HCT116 (cell line): Measurements from ENCODE around the gene RMND1. TPM values are rescaled to one million over a fixed set of nuclear protein-coding genes. Genes with fewer than 3 reads are reported as not detected.

Source experiments
- ATAC-seq: fragments of 200-7000 bp; cut with Tn5 transposase; 2 replicates; pipeline ENCODE4 v1.9.1; 2020; ENCODE audit warnings: mild to moderate bottlenecking, moderate library complexity
- BruUV-seq: library from RNA; stranded (reverse); fragments of 400-500 nt; replicated peaks from 2 replicates; lab custom pipeline; 2021; lab: Mats Ljungman, UMichigan
- CTCF ChIA-PET: fragments of 300-600 bp; sonication (Branson Sonifier 250); formaldehyde crosslinking; loops from one replicate; lab custom pipeline; 2021; ENCODE audit warnings: antibody characterized with exemption; lab: Charles Lee
- POLR2A ChIA-PET: fragments of 300-600, 350-600 bp; sonication (Branson Sonifier 250); formaldehyde crosslinking; loops from one replicate; lab custom pipeline; 2021; ENCODE audit warnings: antibody characterized with exemption; lab: Charles Lee
- RAD21 ChIA-PET, 2 experiments: fragments of 300-600 bp; sonication (Branson Sonifier 250); formaldehyde crosslinking; loops; one replicate each; lab custom pipeline; 2023; ENCODE audit warnings: low total read pairs in 2 of 2; ENCODE audit not compliant: uncharacterized antibody in 2 of 2, unreplicated experiment in 2 of 2, low non-redundant PET in 1 of 2; lab: Charles Lee
- DNase-seq: peaks from one replicate; pipeline ENCODE4 v3.0.0-alpha.2; 2010; ENCODE audit warnings: low read depth, low spot score
- H2AFZ ChIP-seq: fragments of 200-600 bp; shearing (Covaris generic), sonication (generic); 2 replicates; pipeline ENCODE4 v1.6.1; 2017; ENCODE audit warnings: low read depth, mixed run types, mixed read lengths, antibody characterized with exemption, low read length; ENCODE audit not compliant: poor library complexity, severe bottlenecking
- H3K27ac ChIP-seq: 2 replicates; pipeline ENCODE4 v1.5.1; 2012; ENCODE audit warnings: low read depth, low read length
- H3K27me3 ChIP-seq: fragments of 200-600 bp; sonication (generic); 2 replicates; pipeline ENCODE4 v1.6.1; 2016; ENCODE audit warnings: mixed run types, low read length, mixed read lengths; ENCODE audit not compliant: insufficient read depth
- H3K36me3 ChIP-seq, 2 experiments: fragments of 200-500 bp in 1 of 2; fragments of 200-600 bp in 1 of 2; sonication (Bioruptor generic) in 1 of 2; sonication (generic) in 1 of 2; 2 replicates each; pipeline versions ENCODE4 v1.5.1 to v1.6.1; 2014 to 2016; ENCODE audit warnings: low read length in 2 of 2, inconsistent platforms in 1 of 2, mixed read lengths in 1 of 2, mixed run types in 1 of 2; ENCODE audit not compliant: insufficient read depth in 2 of 2, control insufficient read depth in 1 of 2
- H3K4me1 ChIP-seq, 2 experiments: fragments of 200-600 bp in 1 of 2; sonication (generic) in 1 of 2; 2 replicates each; pipeline versions ENCODE4 v1.5.1 to v1.6.1; 2012 to 2017; ENCODE audit warnings: low read length in 2 of 2, inconsistent platforms in 1 of 2, mild to moderate bottlenecking in 1 of 2, mixed read lengths in 1 of 2, mixed run types in 1 of 2, moderate library complexity in 1 of 2; ENCODE audit not compliant: insufficient read depth in 2 of 2, control insufficient read depth in 1 of 2
- H3K4me2 ChIP-seq: fragments of 200-600 bp; sonication (generic); 2 replicates; pipeline ENCODE4 v1.6.1; 2017; ENCODE audit warnings: mixed run types, low read length, mixed read lengths
- H3K4me3 ChIP-seq, 2 experiments: fragments of 200-600 bp in 1 of 2; sonication (generic) in 1 of 2; replicated peaks in 1 of 2; 2 replicates each; pipeline ENCODE4 v1.5.1; 2011 to 2016; ENCODE audit warnings: low read length in 2 of 2, control low read depth in 1 of 2, low read depth in 1 of 2, mild to moderate bottlenecking in 1 of 2, mixed read lengths in 1 of 2, mixed run types in 1 of 2
- H3K79me2 ChIP-seq: fragments of 200-600 bp; sonication (generic); 2 replicates; pipeline ENCODE4 v1.6.1; 2017; ENCODE audit warnings: mild to moderate bottlenecking, mixed run types, low read length, moderate library complexity, mixed read lengths; ENCODE audit not compliant: insufficient read depth
- H3K9ac ChIP-seq: fragments of 200-600 bp; sonication (generic); 2 replicates; pipeline ENCODE4 v1.6.1; 2016; ENCODE audit warnings: low read length, mixed read lengths
- H3K9me2 ChIP-seq: fragments of 200-600 bp; sonication (generic), shearing (Covaris generic); 2 replicates; pipeline ENCODE4 v1.6.1; 2017; ENCODE audit warnings: mixed run types, mild to moderate bottlenecking, moderate library complexity; ENCODE audit not compliant: insufficient read depth
- H3K9me3 ChIP-seq, 2 experiments: fragments of 200-500 bp in 1 of 2; fragments of 200-600 bp in 1 of 2; sonication (Bioruptor generic) in 1 of 2; sonication (generic) in 1 of 2; 2 replicates each; pipeline ENCODE4 v1.6.1; 2014 to 2017; ENCODE audit warnings: low read length in 2 of 2, mixed read lengths in 2 of 2, inconsistent platforms in 1 of 2, low read depth in 1 of 2, mild to moderate bottlenecking in 1 of 2, mixed run types in 1 of 2, moderate library complexity in 1 of 2; ENCODE audit not compliant: control insufficient read depth in 1 of 2, insufficient read depth in 1 of 2
- H4K20me1 ChIP-seq: fragments of 200-600 bp; sonication (generic), shearing (Covaris generic); 2 replicates; pipeline ENCODE4 v1.6.1; 2017; ENCODE audit warnings: mixed run types, mild to moderate bottlenecking, moderate library complexity; ENCODE audit not compliant: insufficient read depth
- CBX3 ChIP-seq: IDR thresholded peaks from 2 replicates; pipeline ENCODE4 v1.6.1; 2012; ENCODE audit warnings: low read depth
- CTCF ChIP-seq, 3 experiments: fragments of 200-600 bp in 1 of 3; sonication (generic) in 1 of 3; IDR thresholded peaks in 2 of 3; conservative IDR thresholded peaks in 1 of 3; 2 replicates each; pipeline ENCODE4 v1.5.1; 2012 to 2017; ENCODE audit warnings: low read depth in 2 of 3, low read length in 2 of 3, antibody characterized with exemption in 1 of 3, borderline replicate concordance in 1 of 3, control low read depth in 1 of 3, mild to moderate bottlenecking in 1 of 3, mixed read lengths in 1 of 3, mixed run types in 1 of 3, moderate library complexity in 1 of 3; ENCODE audit not compliant: insufficient read depth in 1 of 3
- EGR1 ChIP-seq: IDR thresholded peaks from 2 replicates; pipeline ENCODE4 v1.6.1; 2012; ENCODE audit warnings: low read depth
- ELF1 ChIP-seq: IDR thresholded peaks from 2 replicates; pipeline ENCODE4 v1.6.1; 2012; ENCODE audit warnings: low read depth, borderline replicate concordance
- EZH2 ChIP-seq: fragments of 200-600 bp; sonication (generic); IDR thresholded peaks from 2 replicates; pipeline ENCODE4 v1.6.1; 2017; ENCODE audit warnings: antibody characterized with exemption, mixed run types
- POLR2AphosphoS5 ChIP-seq: IDR thresholded peaks from 2 replicates; pipeline ENCODE4 v1.6.1; 2011; ENCODE audit warnings: mild to moderate bottlenecking, low read depth, low read length, moderate library complexity
- RAD21 ChIP-seq: IDR thresholded peaks from 2 replicates; pipeline ENCODE4 v1.6.1; 2012; ENCODE audit warnings: low read depth, mild to moderate bottlenecking
- REST ChIP-seq: IDR thresholded peaks from 2 replicates; pipeline ENCODE4 v1.6.1; 2012; ENCODE audit warnings: low read depth
- SP1 ChIP-seq: IDR thresholded peaks from 2 replicates; pipeline ENCODE4 v1.6.1; 2012; ENCODE audit warnings: low read depth
- TCF7L2 ChIP-seq: IDR thresholded peaks from 2 replicates; pipeline ENCODE4 v1.7.0; 2011; ENCODE audit warnings: borderline replicate concordance, inconsistent platforms; ENCODE audit not compliant: insufficient read depth, insufficient read length; ENCODE audit errors: extremely low read depth
- YY1 ChIP-seq: IDR thresholded peaks from 2 replicates; pipeline ENCODE4 v1.6.1; 2011; ENCODE audit warnings: low read length, low read depth, moderate library complexity, mild to moderate bottlenecking; ENCODE audit not compliant: insufficient replicate concordance; ENCODE audit errors: extremely low read depth
- ZBTB33 ChIP-seq: IDR thresholded peaks from 2 replicates; pipeline ENCODE4 v1.6.1; 2011; ENCODE audit warnings: mild to moderate bottlenecking, low read length, moderate library complexity; ENCODE audit not compliant: insufficient replicate concordance; ENCODE audit errors: extremely low read depth
- ZFX ChIP-seq: fragments of 450-650 bp; IDR thresholded peaks from 2 replicates; pipeline ENCODE4 v1.6.1; 2017
- intact Hi-C: fragments of 100-400 bp; cut with micrococcal nuclease; formaldehyde crosslinking; loops from 2 replicates; pipeline ENCODE4 v1.10.0; 2022
- total RNA-seq: library from RNA; stranded (reverse); gene quantifications from one replicate; pipeline ENCODE4 v1.2.1, GENCODE V29; 2021; ENCODE audit not compliant: unreplicated experiment

The RMND1 gene
- total RNA-seq, 1 experiment from 2014 or later: 28.0 TPM

GRCh38 chr6:151385177-151385576, 66.7 kb downstream of the RMND1 start:
- TF ChIP-seq REST (no peak), RAD21 (no peak), ZFX (no peak), CBX3 (no peak), ZBTB33 (no peak), YY1 (no peak), EZH2 (no peak), ELF1 (no peak), TCF7L2 (no peak), EGR1 (no peak), CTCF (IDR thresholded peaks at IDR 0.05 in 2 of 3, conservative IDR thresholded peaks at IDR 0.05 in 1 of 3; ENCODE audit: borderline replicate concordance in 1 of 3, insufficient read depth in 1 of 3, low read depth in 2 of 3, low read length in 2 of 3) (no peak), POLR2AphosphoS5 (no peak), SP1 (no peak)
- H3K4me2 ChIP-seq: no peak overlapping the region
- H3K79me2 ChIP-seq: peaks cover 83% of the 10 kb centered on the region
- H3K9me3 ChIP-seq: no peaks in the 10 kb centered on the region
- DNase-seq (no peak), ATAC-seq (no peak)
- no peaks in the 10 kb centered on the region for H3K36me3 ChIP-seq
- H3K27me3 ChIP-seq: no peaks in the 10 kb centered on the region
- CTCF ChIA-PET: interaction anchor here (0.9 kb wide), 1 partner anchor 10 kb away, joined by 3 read pairs; no protein-coding TSS in a partner anchor
- no peaks in the 10 kb centered on the region for H3K9me2 ChIP-seq
- no peak overlapping the region for H3K9ac ChIP-seq
- H3K4me3 ChIP-seq: no peak overlapping the region
- H3K27ac ChIP-seq: no peak overlapping the region
- no TSS peak for BruUV-seq
- no peak overlapping the region for H2AFZ ChIP-seq
- POLR2A ChIA-PET: interaction anchor here (0.8 kb wide), 1 partner anchor 10 kb away, joined by 4 read pairs; no protein-coding TSS in a partner anchor
- RAD21 ChIA-PET: no interaction called here
- H4K20me1 ChIP-seq: no peaks in the 10 kb centered on the region
- peaks cover 12 to 15% of the 10 kb centered on the region in 2 experiments for H3K4me1 ChIP-seq
- intact Hi-C loops: no loop called here
